Mesendoderm (in vitro differentiated cells): ENCODE data around the gene SLC6A17.

Experiments
- DNase-seq: peaks from one replicate; pipeline ENCODE4 v3.0.0; 2013
- H2AK5ac ChIP-seq: 2 replicates; pipeline ENCODE4 v1.6.1; 2013; ENCODE audit warnings: low read length, inconsistent platforms
- H2BK120ac ChIP-seq: 2 replicates; pipeline ENCODE4 v1.6.1; 2013; ENCODE audit warnings: low read depth, mild to moderate bottlenecking, low read length, moderate library complexity, mixed read lengths
- H2BK15ac ChIP-seq: replicated peaks from 2 replicates; pipeline ENCODE4 v1.6.1; 2013; ENCODE audit warnings: low read depth, mild to moderate bottlenecking, moderate library complexity
- H2BK5ac ChIP-seq: 2 replicates; pipeline ENCODE4 v1.6.1; 2013; ENCODE audit warnings: low read length, inconsistent platforms
- H3K18ac ChIP-seq: 2 replicates; pipeline ENCODE4 v1.6.1; 2013; ENCODE audit warnings: mild to moderate bottlenecking, low read length, mixed read lengths
- H3K23ac ChIP-seq: one replicate; pipeline ENCODE4 v1.6.1; 2013; ENCODE audit warnings: low read length
- H3K27ac ChIP-seq: 2 replicates; pipeline ENCODE4 v1.5.1; 2013; ENCODE audit warnings: low read depth, mild to moderate bottlenecking, inconsistent platforms, low read length, moderate library complexity
- H3K27me3 ChIP-seq: 2 replicates; pipeline ENCODE4 v1.6.1; 2013; ENCODE audit warnings: low read length, control low read depth, mild to moderate bottlenecking, inconsistent platforms; ENCODE audit not compliant: insufficient read depth, poor library complexity
- H3K36me3 ChIP-seq: 2 replicates; pipeline ENCODE4 v1.6.1; 2013; ENCODE audit warnings: low read length, inconsistent platforms; ENCODE audit not compliant: control insufficient read depth, insufficient read depth
- H3K4ac ChIP-seq: one replicate; pipeline ENCODE4 v1.6.1; 2013; ENCODE audit warnings: low read depth, mild to moderate bottlenecking, low read length, moderate library complexity
- H3K4me1 ChIP-seq: 2 replicates; pipeline ENCODE4 v1.6.1; 2013; ENCODE audit warnings: low read depth, low read length, inconsistent platforms; ENCODE audit not compliant: control insufficient read depth
- H3K4me2 ChIP-seq: 2 replicates; pipeline ENCODE4 v1.6.1; 2013; ENCODE audit warnings: low read length
- H3K4me3 ChIP-seq: 2 replicates; pipeline ENCODE4 v1.5.1; 2013; ENCODE audit warnings: mild to moderate bottlenecking, low read length
- H3K56ac ChIP-seq: one replicate; pipeline ENCODE4 v1.6.1; 2013; ENCODE audit warnings: low read length
- H3K79me1 ChIP-seq: 2 replicates; pipeline ENCODE4 v1.6.1; 2013; ENCODE audit warnings: low read length, inconsistent platforms
- H3K79me2 ChIP-seq: 2 replicates; pipeline ENCODE4 v1.6.1; 2013; ENCODE audit warnings: mild to moderate bottlenecking, low read length; ENCODE audit not compliant: control insufficient read depth, insufficient read depth
- H3K9ac ChIP-seq: 2 replicates; pipeline ENCODE4 v1.6.1; 2013; ENCODE audit warnings: low read length, inconsistent platforms
- H4K5ac ChIP-seq: one replicate; pipeline ENCODE4 v1.6.1; 2013; ENCODE audit warnings: low read length
- H4K8ac ChIP-seq: one replicate; pipeline ENCODE4 v1.6.1; 2013; ENCODE audit warnings: low read depth, mild to moderate bottlenecking, control low read depth, low read length, moderate library complexity
- WGBS: extraction: QIAGEN DNeasy Blood & Tissue Kit; methylation state at CpG from one replicate; pipeline ENCODE4 v1.1.7; 2013; ENCODE audit warnings: low lambda C conversion rate, missing lambda C conversion rate; ENCODE audit not compliant: insufficient coverage; ENCODE audit errors: extremely low coverage; 5-methylcytosine and 5-hydroxymethylcytosine counted together

The SLC6A17 gene

GRCh38 chr1:110183642-110184167, 33.4 kb downstream of the SLC6A17 start:
- no peaks in the 10 kb centered on the region for H3K79me2 ChIP-seq
- no peak overlapping the region for H4K5ac ChIP-seq
- H3K4me1 ChIP-seq, result no peaks in the 10 kb centered on the region
- WGBS, result no CpG with 5 or more reads among the region's 12 CpGs
- H2BK5ac ChIP-seq, result no peak overlapping the region
- no peak overlapping the region for H3K4me3 ChIP-seq
- no peak overlapping the region for H2BK120ac ChIP-seq
- H3K4me2 ChIP-seq, result no peak overlapping the region
- no peak overlapping the region for H4K8ac ChIP-seq
- no peak overlapping the region for H2BK15ac ChIP-seq
- H3K9ac ChIP-seq, result no peak overlapping the region
- no peaks in the 10 kb centered on the region for H3K36me3 ChIP-seq
- no peak overlapping the region for H2AK5ac ChIP-seq
- no peak for DNase-seq
- no peak overlapping the region for H3K27ac ChIP-seq
- H3K79me1 ChIP-seq, result no peaks in the 10 kb centered on the region
- no peak overlapping the region for H3K18ac ChIP-seq
- H3K23ac ChIP-seq, result no peak overlapping the region
- H3K27me3 ChIP-seq, result no peaks in the 10 kb centered on the region
- H3K4ac ChIP-seq, result no peak overlapping the region
- no peak overlapping the region for H3K56ac ChIP-seq

- Histone ChIP-seq H3K79me2 (no peaks in the 10 kb centered on the region), H2BK15ac (no peak overlapping the region), H3K23ac (no peak overlapping the region), H3K27ac (no peak overlapping the region), H3K9ac (no peak overlapping the region), H3K79me1 (no peaks in the 10 kb centered on the region), H3K4me2 (no peak overlapping the region), H3K4me3 (no peak overlapping the region), H3K56ac (no peak overlapping the region), H2AK5ac (no peak overlapping the region), H3K36me3 (no peaks in the 10 kb centered on the region), H3K4me1 (no peaks in the 10 kb centered on the region), H3K27me3 (no peaks in the 10 kb centered on the region), H3K18ac (no peak overlapping the region), H4K8ac (no peak overlapping the region), H3K4ac (no peak overlapping the region), H2BK120ac (no peak overlapping the region), H4K5ac (no peak overlapping the region), H2BK5ac (no peak overlapping the region)
- no peak for DNase-seq
- WGBS, result no CpG with 5 or more reads among the region's 5 CpGs
These were observed 34.2 kb downstream of the SLC6A17 start for GRCh38 chr1:110184446-110184845.

GRCh38 chr1:110185181-110185580, 34.9 kb downstream of the SLC6A17 start:
- Histone ChIP-seq H3K4me2 (no peak overlapping the region), H3K4me3 (no peak overlapping the region), H3K27me3 (no peaks in the 10 kb centered on the region), H3K18ac (no peak overlapping the region), H3K56ac (no peak overlapping the region), H3K9ac (no peak overlapping the region), H3K4ac (no peak overlapping the region), H2AK5ac (no peak overlapping the region), H4K5ac (no peak overlapping the region), H2BK120ac (no peak overlapping the region), H3K36me3 (no peaks in the 10 kb centered on the region), H3K4me1 (no peaks in the 10 kb centered on the region), H3K79me1 (no peaks in the 10 kb centered on the region), H2BK5ac (no peak overlapping the region), H2BK15ac (no peak overlapping the region), H3K27ac (no peak overlapping the region), H3K79me2 (no peaks in the 10 kb centered on the region), H4K8ac (no peak overlapping the region), H3K23ac (no peak overlapping the region)
- WGBS, result no CpG with 5 or more reads among the region's 10 CpGs
- DNase-seq, result no peak

GRCh38 chr1:110186558-110186957, 36.3 kb downstream of the SLC6A17 start:
- H3K9ac ChIP-seq, result no peak overlapping the region
- H3K27me3 ChIP-seq, result no peaks in the 10 kb centered on the region
- no peak overlapping the region for H2BK15ac ChIP-seq
- no peak overlapping the region for H3K4ac ChIP-seq
- no peak overlapping the region for H3K27ac ChIP-seq
- no peak overlapping the region for H2AK5ac ChIP-seq
- H4K5ac ChIP-seq, result no peak overlapping the region
- H2BK120ac ChIP-seq, result no peak overlapping the region
- WGBS, result no CpG with 5 or more reads among the region's 5 CpGs
- H4K8ac ChIP-seq, result no peak overlapping the region
- no peaks in the 10 kb centered on the region for H3K79me2 ChIP-seq
- H3K18ac ChIP-seq, result no peak overlapping the region
- DNase-seq, result no peak
- H3K4me1 ChIP-seq, result no peaks in the 10 kb centered on the region
- H3K79me1 ChIP-seq, result no peaks in the 10 kb centered on the region
- H2BK5ac ChIP-seq, result no peak overlapping the region
- H3K36me3 ChIP-seq, result no peaks in the 10 kb centered on the region
- H3K56ac ChIP-seq, result no peak overlapping the region
- H3K23ac ChIP-seq, result no peak overlapping the region
- H3K4me3 ChIP-seq, result no peak overlapping the region
- H3K4me2 ChIP-seq, result no peak overlapping the region

GRCh38 chr1:110187139-110187890, 37.0 kb downstream of the SLC6A17 start:
- no peaks in the 10 kb centered on the region for H3K36me3 ChIP-seq
- H3K79me2 ChIP-seq, result no peaks in the 10 kb centered on the region
- no peak overlapping the region for H4K8ac ChIP-seq
- no peaks in the 10 kb centered on the region for H3K79me1 ChIP-seq
- H3K4me1 ChIP-seq, result no peaks in the 10 kb centered on the region
- H3K18ac ChIP-seq, result no peak overlapping the region
- no peaks in the 10 kb centered on the region for H3K27me3 ChIP-seq
- no peak overlapping the region for H3K27ac ChIP-seq
- DNase-seq, result no peak
- no peak overlapping the region for H3K4me3 ChIP-seq
- H3K4ac ChIP-seq, result no peak overlapping the region
- no peak overlapping the region for H3K4me2 ChIP-seq
- no peak overlapping the region for H2AK5ac ChIP-seq
- no peak overlapping the region for H3K56ac ChIP-seq
- no peak overlapping the region for H3K23ac ChIP-seq
- no peak overlapping the region for H2BK5ac ChIP-seq
- no CpG with 5 or more reads among the region's 10 CpGs for WGBS
- no peak overlapping the region for H3K9ac ChIP-seq
- no peak overlapping the region for H2BK120ac ChIP-seq
- no peak overlapping the region for H4K5ac ChIP-seq
- no peak overlapping the region for H2BK15ac ChIP-seq
